ENCODE data around the gene REX1BD.
"Not testable (repeated sequence)": the region's sequence is repeated elsewhere in the genome, so short reads cannot be mapped to it uniquely, and the experiment has no call there.

Gene REX1BD

DNA sequence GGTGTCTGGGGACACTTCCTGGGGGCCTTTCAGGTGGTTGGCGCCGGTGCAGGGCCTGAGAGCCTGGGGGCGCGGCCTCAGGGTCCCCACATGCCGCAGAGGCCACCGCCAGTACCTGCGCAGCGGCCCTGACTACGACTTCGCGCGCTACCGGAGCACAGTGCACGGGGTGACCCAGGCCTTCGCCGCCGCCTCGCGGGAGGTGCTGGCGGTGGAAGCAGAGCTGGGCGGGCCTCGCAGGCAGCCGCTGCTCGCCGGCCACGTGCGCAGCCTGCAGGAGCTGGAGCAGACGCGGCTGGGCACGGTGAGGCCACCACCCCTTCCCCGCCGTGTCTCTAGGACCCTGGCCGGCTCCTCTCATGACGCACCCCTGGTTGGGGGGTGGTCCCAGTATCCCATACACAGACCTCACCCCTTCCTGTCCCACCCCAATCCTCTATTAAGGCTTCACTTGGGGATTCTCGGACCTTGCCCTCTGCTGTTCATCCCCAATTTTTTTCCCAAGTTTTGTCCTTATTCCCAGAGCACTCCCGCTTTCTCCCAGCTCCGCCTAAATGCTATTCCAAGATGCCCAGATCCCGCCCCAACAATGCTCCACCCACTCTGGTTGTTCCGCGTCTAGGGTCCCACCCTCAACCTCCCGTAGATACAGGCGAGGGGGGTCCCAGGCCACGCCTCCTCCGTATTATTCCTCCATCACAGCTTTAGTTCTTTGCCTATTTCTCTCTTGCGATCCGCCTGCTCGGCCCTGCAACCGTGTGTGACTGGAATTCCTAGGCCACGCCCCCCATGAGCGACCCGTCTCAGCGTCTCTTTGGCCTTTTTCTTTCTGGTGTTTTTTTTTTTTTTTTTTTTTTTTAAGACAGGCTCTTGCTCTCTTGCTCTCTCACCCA is 1.0 kb downstream of the REX1BD start:
- Histone ChIP-seq H3K36me3 (ENCODE audit: insufficient read depth, low read length) (no peaks in the 10 kb centered on the region), H3K27me3 (ENCODE audit: insufficient read depth, low read length, poor library complexity, severe bottlenecking) (no peaks in the 10 kb centered on the region), H3K9ac (ENCODE audit: low read depth, low read length, poor library complexity, severe bottlenecking) (peak overlapping the region; percentile 76), H2AFZ (ENCODE audit: low read length) (peak overlapping the region; percentile 82), H3K4me1 (ENCODE audit: insufficient read depth, low read length, poor library complexity, severe bottlenecking) (peaks cover 16% of the 10 kb centered on the region), H3K9me3 (ENCODE audit: insufficient read depth, low read depth, low read length) (no peaks in the 10 kb centered on the region), H3K79me2 (ENCODE audit: insufficient read depth, low read length) (peaks cover 7% of the 10 kb centered on the region), H3F3A (ENCODE audit: low read depth) (no peaks in the 10 kb centered on the region), H3K4me3 (ENCODE audit: low read length, poor library complexity, severe bottlenecking) (peak overlapping the region; percentile 78), H3K9me2 (replicated peaks; ENCODE audit: low read depth, low read length) (no peaks in the 10 kb centered on the region), H3K4me2 (ENCODE audit: low read depth, low read length, poor library complexity, severe bottlenecking) (peak overlapping the region; percentile 87), H4K20me1 (ENCODE audit: insufficient read depth, low read length, poor library complexity, severe bottlenecking) (peaks cover 4% of the 10 kb centered on the region)
- TF ChIP-seq, protein P1, sequence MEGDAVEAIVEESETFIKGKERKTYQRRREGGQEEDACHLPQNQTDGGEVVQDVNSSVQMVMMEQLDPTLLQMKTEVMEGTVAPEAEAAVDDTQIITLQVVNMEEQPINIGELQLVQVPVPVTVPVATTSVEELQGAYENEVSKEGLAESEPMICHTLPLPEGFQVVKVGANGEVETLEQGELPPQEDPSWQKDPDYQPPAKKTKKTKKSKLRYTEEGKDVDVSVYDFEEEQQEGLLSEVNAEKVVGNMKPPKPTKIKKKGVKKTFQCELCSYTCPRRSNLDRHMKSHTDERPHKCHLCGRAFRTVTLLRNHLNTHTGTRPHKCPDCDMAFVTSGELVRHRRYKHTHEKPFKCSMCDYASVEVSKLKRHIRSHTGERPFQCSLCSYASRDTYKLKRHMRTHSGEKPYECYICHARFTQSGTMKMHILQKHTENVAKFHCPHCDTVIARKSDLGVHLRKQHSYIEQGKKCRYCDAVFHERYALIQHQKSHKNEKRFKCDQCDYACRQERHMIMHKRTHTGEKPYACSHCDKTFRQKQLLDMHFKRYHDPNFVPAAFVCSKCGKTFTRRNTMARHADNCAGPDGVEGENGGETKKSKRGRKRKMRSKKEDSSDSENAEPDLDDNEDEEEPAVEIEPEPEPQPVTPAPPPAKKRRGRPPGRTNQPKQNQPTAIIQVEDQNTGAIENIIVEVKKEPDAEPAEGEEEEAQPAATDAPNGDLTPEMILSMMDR (conservative IDR thresholded peaks at IDR 0.05; ENCODE audit: low read length): no peak
- TF ChIP-seq EZH2phosphoT487 (IDR thresholded peaks at IDR 0.05; ENCODE audit: borderline replicate concordance): no peak

DNA sequence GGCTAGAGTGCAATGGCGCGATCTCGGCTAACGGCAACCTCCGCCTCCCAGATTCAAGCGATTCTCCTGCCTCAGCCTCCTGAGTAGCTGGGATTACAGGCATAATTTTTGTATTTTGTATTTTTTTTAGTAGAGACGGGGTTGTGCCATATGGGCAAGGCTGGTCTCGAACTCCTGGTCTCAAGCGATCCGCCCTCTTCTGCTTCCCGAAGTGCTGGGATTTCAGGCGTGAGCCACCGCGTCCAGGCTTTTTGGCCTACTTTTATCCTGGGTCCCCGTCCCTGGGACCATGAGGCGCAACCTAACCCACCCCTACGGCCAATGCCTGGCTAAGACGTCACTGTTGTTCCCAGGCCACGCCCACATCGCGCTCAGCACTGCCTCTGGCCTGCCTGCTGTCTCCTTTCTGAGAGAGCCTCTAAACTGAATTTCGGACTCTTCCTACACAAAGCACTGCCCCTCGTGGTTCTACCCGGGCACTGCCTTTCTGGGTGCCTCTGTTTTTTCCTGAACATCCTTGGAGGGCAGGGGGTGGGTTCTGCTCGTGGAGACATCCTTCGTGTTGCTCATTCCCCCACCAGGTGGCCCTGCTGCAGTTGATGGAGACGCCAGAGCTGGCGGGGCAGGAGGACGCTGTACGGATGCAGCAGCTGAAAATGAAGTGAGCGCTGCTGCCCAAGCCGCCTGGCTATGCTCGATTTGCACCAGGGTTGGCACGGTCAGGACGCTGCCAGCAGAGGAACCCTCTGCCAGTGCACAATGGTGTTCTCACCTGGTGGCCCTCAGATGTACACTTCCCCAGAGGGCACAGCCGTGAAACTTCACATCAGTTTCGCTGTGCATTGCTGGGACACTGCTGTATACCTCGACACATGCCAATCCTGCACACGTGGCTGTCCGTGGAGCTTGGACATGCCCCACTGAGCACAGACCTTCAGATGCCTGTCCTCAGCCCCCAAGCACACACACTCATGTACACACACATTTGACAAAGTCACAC is 2.0 kb downstream of the REX1BD start:
- H3K27me3 ChIP-seq (ENCODE audit: insufficient read depth, low read length, poor library complexity, severe bottlenecking): no peaks in the 10 kb centered on the region
- no peak overlapping the region for H2AFZ ChIP-seq (ENCODE audit: low read length)
- peaks cover 4% of the 10 kb centered on the region for H4K20me1 ChIP-seq (ENCODE audit: insufficient read depth, low read length, poor library complexity, severe bottlenecking)
- H3K4me1 ChIP-seq (ENCODE audit: insufficient read depth, low read length, poor library complexity, severe bottlenecking): peaks cover 19% of the 10 kb centered on the region
- no peaks in the 10 kb centered on the region for H3K9me3 ChIP-seq (ENCODE audit: insufficient read depth, low read depth, low read length)
- peaks cover 7% of the 10 kb centered on the region for H3K79me2 ChIP-seq (ENCODE audit: insufficient read depth, low read length)
- no peaks in the 10 kb centered on the region for H3F3A ChIP-seq (ENCODE audit: low read depth)
- no peak overlapping the region for H3K9ac ChIP-seq (ENCODE audit: low read depth, low read length, poor library complexity, severe bottlenecking)
- H3K4me2 ChIP-seq (ENCODE audit: low read depth, low read length, poor library complexity, severe bottlenecking): peak overlapping the region; percentile 87
- H3K36me3 ChIP-seq (ENCODE audit: insufficient read depth, low read length): no peaks in the 10 kb centered on the region
- peak overlapping the region; percentile 78 for H3K4me3 ChIP-seq (ENCODE audit: low read length, poor library complexity, severe bottlenecking)
- no peaks in the 10 kb centered on the region for H3K9me2 ChIP-seq (replicated peaks; ENCODE audit: low read depth, low read length)
- TF ChIP-seq, protein P1 (conservative IDR thresholded peaks at IDR 0.05; ENCODE audit: low read length): peak; percentile 48
- TF ChIP-seq EZH2phosphoT487 (IDR thresholded peaks at IDR 0.05; ENCODE audit: borderline replicate concordance): no peak

DNA sequence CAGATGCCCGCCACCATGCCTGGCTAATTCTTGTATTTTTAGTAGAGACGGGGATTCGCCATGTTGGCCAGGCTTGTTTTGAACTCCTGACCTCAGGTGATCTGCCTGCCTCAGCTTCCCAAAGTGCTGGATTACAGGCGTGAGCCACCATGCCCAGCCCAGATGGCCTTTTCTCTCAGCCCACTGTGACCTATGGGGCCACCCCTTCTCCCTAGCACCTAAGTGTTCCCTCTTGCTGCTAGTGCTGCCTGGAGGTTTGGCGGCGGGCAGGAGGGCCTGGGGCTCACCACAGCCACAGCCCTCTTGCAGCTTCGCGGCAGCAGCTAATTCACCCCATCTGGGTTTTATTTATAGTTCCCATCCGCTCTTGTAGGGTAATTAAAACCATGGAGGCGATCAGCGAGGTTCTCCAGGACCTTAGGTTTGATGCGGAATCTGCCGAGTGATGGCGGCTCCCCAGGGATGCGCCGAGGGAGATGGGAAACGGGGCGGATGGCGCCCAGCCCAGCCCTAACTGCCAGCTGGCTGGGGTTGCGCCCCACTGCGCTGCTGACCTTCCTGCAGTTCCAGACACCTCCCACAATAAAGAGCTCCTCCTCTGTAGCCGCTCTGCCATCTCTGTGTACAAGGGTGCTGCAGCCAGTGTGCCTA is 3.3 kb downstream of the REX1BD start:
- H3K4me3 ChIP-seq (ENCODE audit: low read length, poor library complexity, severe bottlenecking): no peak overlapping the region

GRCh38 chr19:18592732-18593131 is 4.1 kb downstream of the REX1BD start:
- not testable (repeated sequence) for H3K4me2 ChIP-seq (ENCODE audit: low read depth, low read length, poor library complexity, severe bottlenecking)

More for the DNA sequence above, 3.3 kb downstream of the REX1BD start:
- H3K9me3 ChIP-seq (ENCODE audit: insufficient read depth, low read depth, low read length): no peaks in the 10 kb centered on the region
- peaks cover 7% of the 10 kb centered on the region for H3K79me2 ChIP-seq (ENCODE audit: insufficient read depth, low read length)
- no peak for TF ChIP-seq EZH2phosphoT487 (IDR thresholded peaks at IDR 0.05; ENCODE audit: borderline replicate concordance)
- TF ChIP-seq, protein P1 (conservative IDR thresholded peaks at IDR 0.05; ENCODE audit: low read length): no peak
- H3K4me2 ChIP-seq (ENCODE audit: low read depth, low read length, poor library complexity, severe bottlenecking): no peak overlapping the region
- H3F3A ChIP-seq (ENCODE audit: low read depth): no peaks in the 10 kb centered on the region
- H3K9ac ChIP-seq (ENCODE audit: low read depth, low read length, poor library complexity, severe bottlenecking): no peak overlapping the region
- H3K9me2 ChIP-seq (replicated peaks; ENCODE audit: low read depth, low read length): no peaks in the 10 kb centered on the region
- no peaks in the 10 kb centered on the region for H3K27me3 ChIP-seq (ENCODE audit: insufficient read depth, low read length, poor library complexity, severe bottlenecking)
- no peak overlapping the region for H2AFZ ChIP-seq (ENCODE audit: low read length)
- H4K20me1 ChIP-seq (ENCODE audit: insufficient read depth, low read length, poor library complexity, severe bottlenecking): peaks cover 4% of the 10 kb centered on the region
- H3K36me3 ChIP-seq (ENCODE audit: insufficient read depth, low read length): no peaks in the 10 kb centered on the region
- peaks cover 19% of the 10 kb centered on the region for H3K4me1 ChIP-seq (ENCODE audit: insufficient read depth, low read length, poor library complexity, severe bottlenecking)

More at GRCh38 chr19:18592732-18593131, 4.1 kb downstream of the REX1BD start:
- not testable (repeated sequence) for H3K79me2 ChIP-seq (ENCODE audit: insufficient read depth, low read length); H2AFZ ChIP-seq (ENCODE audit: low read length); H3K27me3 ChIP-seq (ENCODE audit: insufficient read depth, low read length, poor library complexity, severe bottlenecking); H4K20me1 ChIP-seq (ENCODE audit: insufficient read depth, low read length, poor library complexity, severe bottlenecking); H3F3A ChIP-seq (ENCODE audit: low read depth); H3K9ac ChIP-seq (ENCODE audit: low read depth, low read length, poor library complexity, severe bottlenecking); H3K4me3 ChIP-seq (ENCODE audit: low read length, poor library complexity, severe bottlenecking); H3K9me3 ChIP-seq (ENCODE audit: insufficient read depth, low read depth, low read length); H3K36me3 ChIP-seq (ENCODE audit: insufficient read depth, low read length); H3K9me2 ChIP-seq (replicated peaks; ENCODE audit: low read depth, low read length)
- H3K4me1 ChIP-seq (ENCODE audit: insufficient read depth, low read length, poor library complexity, severe bottlenecking): peaks cover 17% of the 10 kb centered on the region
